Stimulated activated CD8-positive, alpha-beta memory T cell treated with anti-CD3 and anti-CD28 coated beads, Interleukin-12 subunit alpha, Interleukin-12 subunit beta, amount 100 ng/mL, for 24 hours (primary cell): Measurements from ENCODE around the gene UROC1.

Experiments used
- DNase-seq: peaks from one replicate; pipeline ENCODE4 v3.0.0-alpha.2; 2020; ENCODE audit errors: extremely low read depth

The UROC1 gene

GRCh38 chr3:126517291-126517951 lies at the start of gene UROC1:
Gene UROC1, minus strand, starts transcription at chr3:126517773. Its CDS starts 54 bp downstream, at chr3:126517719.
- DNase-seq, result no peak

GRCh38 chr3:126562737-126563276 lies 45.2 kb upstream of the UROC1 start:
- no peak for DNase-seq

- DNase-seq, result no peak
Observed at GRCh38 chr3:126558336-126559071, 40.9 kb upstream of the UROC1 start, which contains the start of gene C3orf22. Gene C3orf22, minus strand, starts transcription at chr3:126558932. Its CDS starts 5,542 bp downstream, at chr3:126553390.

DNA sequence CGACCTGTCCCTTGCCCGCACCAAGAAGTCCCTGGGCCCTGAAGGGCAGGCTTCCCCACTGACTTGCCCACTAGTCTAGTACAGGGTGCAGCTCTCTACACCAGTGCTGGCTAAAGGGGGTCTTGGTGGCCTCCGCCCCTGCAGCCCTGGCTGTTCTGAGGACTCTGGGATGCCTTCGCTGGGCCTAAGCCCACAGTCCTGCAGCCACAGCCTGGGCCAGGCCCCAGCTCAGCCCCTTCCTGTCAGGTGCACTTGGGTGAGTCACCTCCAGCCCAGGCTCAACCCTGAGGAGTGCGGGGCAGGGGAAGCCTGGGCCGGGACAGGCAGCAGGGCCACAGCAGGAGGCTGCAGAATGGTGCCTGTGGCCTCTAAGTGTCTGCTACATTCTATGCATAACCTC lies 40.2 kb upstream of the UROC1 start:
- no peak for DNase-seq

GRCh38 chr3:126557415-126557745 lies 39.8 kb upstream of the UROC1 start:
- no peak for DNase-seq

GRCh38 chr3:126556637-126557414 lies 39.3 kb upstream of the UROC1 start:
- no peak for DNase-seq

DNA sequence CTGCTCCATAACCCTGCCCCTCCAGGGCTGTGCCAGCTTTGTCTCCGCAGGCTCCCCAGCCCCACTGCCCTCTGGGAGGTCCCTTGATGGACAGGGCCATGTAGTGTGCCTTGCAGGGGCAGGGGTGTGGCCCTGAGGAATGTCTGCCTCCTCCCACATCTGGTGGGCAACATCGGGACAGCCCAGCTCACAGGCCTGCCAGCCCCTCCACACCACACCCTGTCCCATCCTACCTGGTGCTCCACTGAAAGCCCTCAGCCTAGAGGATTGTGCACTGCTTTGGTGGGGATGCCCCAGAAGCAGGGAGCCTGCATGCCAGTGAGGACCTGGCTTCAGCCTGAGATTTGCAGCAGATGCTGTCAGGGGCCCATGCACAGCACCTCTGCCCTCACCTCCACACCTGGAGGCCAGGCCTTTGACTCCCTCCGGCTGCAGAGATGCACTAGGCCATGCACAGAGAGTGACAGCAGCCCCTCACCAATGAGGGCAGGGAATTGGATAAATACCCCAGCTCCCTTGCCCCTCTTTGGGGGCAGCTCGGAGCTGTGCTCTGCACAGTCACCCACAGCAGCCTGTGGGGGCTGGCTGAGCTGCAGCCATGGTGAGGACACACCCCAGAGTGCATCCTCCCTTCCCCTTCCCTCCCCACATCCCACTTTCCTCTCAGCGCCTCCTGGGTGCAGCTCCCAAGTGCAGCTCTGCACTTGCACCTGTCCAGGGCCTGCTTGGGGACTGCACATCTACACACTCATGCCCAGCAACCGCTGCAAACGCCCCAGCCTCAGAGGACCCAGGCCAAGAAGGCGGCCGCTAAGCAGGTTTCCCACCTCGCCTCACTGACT lies 38.4 kb upstream of the UROC1 start:
- DNase-seq, result no peak

- DNase-seq, result no peak
Observed at GRCh38 chr3:126554560-126555525, 37.3 kb upstream of the UROC1 start.

DNA sequence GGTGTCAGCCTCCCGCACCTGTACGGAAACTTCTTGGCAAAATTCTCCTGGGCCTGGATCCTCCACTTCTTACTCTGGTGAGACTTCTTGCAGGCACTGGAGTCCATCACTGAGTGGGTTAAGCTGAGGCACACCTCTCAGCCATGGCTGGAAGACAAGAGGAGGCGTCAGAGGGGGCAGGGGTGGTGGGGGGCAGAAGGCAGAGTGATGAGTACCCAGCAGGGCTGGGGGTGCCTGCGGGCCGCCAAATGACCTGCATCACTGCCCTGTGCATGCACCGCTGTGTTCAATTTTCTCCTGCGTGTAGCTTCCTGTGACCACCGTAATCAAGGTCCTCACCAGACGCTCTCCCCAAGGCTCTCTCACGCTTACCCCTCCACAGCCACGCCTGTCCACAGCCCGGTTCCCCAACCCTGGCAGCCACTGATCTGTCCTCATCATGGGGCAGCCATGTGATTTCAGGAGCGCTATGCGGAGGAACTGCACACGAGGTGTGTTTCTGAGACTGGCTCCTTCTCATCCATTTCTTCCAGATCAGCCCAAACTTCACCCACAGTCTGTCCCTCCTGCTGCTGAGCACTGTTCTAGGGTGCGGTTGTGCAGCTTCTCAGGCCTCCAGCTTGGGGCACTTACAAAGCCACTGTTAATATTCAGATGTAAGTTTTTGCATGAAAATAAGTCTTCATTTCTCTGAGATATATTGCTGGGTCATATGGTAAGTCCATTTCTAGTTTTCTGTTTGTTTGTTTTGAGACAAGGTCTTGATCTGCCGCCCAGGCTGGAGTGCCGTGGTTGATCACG lies 35.9 kb upstream of the UROC1 start:
- no peak for DNase-seq

GRCh38 chr3:126552688-126553283 lies 35.2 kb upstream of the UROC1 start:
- DNase-seq, result no peak

DNA sequence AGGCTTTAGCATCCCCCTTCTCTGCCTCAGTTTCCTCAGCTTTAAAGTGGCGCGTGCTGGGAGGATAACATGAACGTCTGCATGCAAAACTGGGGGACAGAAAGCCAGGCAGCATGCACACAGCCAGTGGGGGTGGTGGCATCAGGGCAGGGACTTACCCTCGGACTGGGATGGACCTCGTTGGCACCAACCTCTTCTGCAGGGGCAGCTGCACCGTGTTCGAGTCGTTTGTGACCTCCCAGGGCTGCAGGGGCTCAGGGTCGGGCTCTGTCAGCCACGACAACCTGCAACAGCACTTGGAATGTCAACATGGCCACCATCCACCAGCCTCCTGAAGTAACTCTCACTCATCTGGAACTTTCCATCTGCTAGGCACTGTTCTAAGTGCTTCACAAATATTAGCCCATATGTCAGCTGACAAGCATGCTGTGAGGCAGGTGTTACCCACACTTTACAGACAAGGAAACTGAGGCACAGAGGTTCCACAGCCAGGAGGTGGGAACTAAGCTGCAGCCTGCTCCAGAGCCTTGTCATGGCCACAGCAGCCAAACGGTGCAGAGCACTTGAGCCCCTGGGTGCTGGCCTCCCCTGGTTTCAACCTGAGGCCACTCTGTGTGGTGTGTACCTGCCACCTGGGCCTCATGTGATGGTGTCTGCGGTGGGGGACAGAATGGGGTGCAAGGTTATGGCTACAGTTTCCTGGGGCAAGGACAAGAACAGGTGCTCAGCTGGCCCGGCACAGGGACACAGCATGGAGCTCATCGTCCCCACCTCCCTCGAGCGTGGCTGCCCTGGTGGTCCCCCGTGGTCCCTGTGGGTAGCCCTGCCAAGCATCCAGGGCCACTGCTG lies 34.5 kb upstream of the UROC1 start:
- DNase-seq, result no peak

- DNase-seq, result no peak
Observed at GRCh38 chr3:126551121-126551838, 33.7 kb upstream of the UROC1 start.

DNA sequence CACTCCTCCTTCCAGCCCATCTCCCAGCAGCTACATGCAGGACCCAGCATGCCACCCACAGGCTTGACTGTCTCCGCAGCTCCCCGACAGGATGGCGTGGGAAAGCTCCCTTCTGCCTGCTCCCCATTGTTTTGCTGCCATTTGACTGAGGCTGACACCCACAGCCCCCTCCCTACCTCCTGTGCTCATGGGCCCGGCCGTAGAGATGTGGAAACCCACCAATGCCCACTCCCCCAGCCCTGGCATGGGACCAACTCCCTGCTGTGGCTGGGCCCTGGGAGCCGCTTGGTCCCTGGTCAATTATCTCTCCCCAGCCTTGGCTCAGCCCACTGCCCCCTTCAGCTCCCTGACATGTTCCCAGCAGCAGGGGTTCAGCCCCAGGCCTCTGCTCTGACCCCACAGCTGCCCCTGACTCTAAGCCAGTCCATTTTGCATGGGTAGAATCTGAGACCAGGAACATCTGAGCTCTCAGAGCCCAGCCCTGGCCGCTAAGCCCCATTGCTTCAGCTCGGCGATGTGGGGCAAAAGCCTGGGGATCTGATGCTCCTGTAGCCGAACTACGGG lies 33.0 kb upstream of the UROC1 start:
- no peak for DNase-seq

GRCh38 chr3:126549861-126550487 lies 32.4 kb upstream of the UROC1 start:
- DNase-seq, result no peak

GRCh38 chr3:126548556-126549466 lies 31.2 kb upstream of the UROC1 start:
- no peak for DNase-seq

GRCh38 chr3:126547721-126548120 lies 30.1 kb upstream of the UROC1 start:
- DNase-seq, result no peak
